Duodenal mucosa (tissue), 2 donors: ENCODE data around the gene MTOR.
A peak's percentile ranks its signal among the peaks of the same experiment; 100 is the strongest.
"Not testable (repeated sequence)": the region's sequence is repeated elsewhere in the genome, so short reads cannot be mapped to it uniquely, and the experiment has no call there.

Source experiments
- H3K27ac ChIP-seq: one replicate; pipeline ENCODE4 v1.7.0; 2013; ENCODE audit warnings: low read depth, low read length
- H3K27me3 ChIP-seq, 2 donors: one replicate each; pipeline ENCODE4 v1.7.0; 2013; ENCODE audit warnings: low read length in 2 of 2, control low read depth in 1 of 2; ENCODE audit not compliant: insufficient read depth in 2 of 2, control insufficient read depth in 1 of 2
- H3K36me3 ChIP-seq, 2 donors: one replicate each; pipeline ENCODE4 v1.7.0; 2013; ENCODE audit warnings: low read length in 2 of 2, control low read depth in 1 of 2; ENCODE audit not compliant: insufficient read depth in 2 of 2, control insufficient read depth in 1 of 2
- H3K4me1 ChIP-seq, 2 donors: one replicate each; pipeline ENCODE4 v1.7.0; 2013; ENCODE audit warnings: low read length in 2 of 2, control low read depth in 1 of 2; ENCODE audit not compliant: insufficient read depth in 2 of 2, control insufficient read depth in 1 of 2
- H3K4me3 ChIP-seq, 2 donors: one replicate each; pipeline ENCODE4 v1.7.0; 2013; ENCODE audit warnings: low read length in 2 of 2, low read depth in 1 of 2
- H3K9ac ChIP-seq, 2 donors: one replicate each; pipeline ENCODE4 v1.7.0; 2013; ENCODE audit warnings: low read length in 2 of 2, low read depth in 1 of 2
- H3K9me3 ChIP-seq, 2 donors: one replicate each; pipeline ENCODE4 v1.7.0; 2013; ENCODE audit warnings: low read length in 2 of 2, control low read depth in 1 of 2; ENCODE audit not compliant: control insufficient read depth in 1 of 2

The MTOR gene

DNA sequence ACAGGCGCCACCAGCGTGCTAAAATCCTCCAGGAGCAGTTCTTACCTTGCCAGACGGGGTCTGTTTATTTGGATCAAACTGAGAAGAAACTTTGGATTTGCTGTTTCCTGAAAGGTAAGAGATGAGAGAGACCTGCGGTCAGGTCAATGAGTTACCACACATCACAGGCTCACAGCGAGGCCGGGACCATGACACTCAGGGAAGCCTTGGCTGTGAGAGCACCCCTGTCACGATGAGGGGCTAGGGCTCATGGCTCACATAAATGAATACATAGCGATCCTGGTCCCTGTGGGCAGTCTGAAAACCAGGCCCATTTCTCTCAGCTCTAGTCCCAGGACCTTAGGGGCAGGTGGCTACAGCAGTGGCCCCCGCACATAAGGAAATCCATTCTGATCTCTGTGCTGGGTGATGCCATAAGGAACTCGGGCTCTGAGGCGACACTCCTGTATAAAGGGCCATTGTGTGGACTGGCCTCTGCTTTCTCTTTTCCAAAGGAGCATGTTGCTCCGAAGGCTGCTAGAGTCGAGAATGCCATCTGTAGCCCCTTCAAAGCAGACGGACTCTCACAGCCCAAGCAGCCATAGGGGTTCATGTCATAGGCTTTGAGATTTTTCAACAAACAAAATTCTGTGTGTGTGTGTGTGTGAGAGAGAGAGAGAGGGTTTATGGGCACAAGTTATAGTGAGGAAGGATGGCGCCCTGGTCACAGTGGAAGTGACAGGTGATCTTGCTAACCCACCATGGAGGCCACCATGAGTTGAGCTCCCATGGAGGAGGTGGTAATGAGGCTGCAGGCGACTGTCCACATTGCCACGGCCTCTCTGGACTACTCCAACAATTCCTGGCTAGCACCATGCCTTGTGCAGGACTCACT is 193.5 kb downstream of the MTOR start:
- Histone ChIP-seq H3K27ac (no peak overlapping the region), H3K36me3 (peaks cover 32 to 83% of the 10 kb centered on the region in 2 donors), H3K4me3 (no peak overlapping the region), H3K4me1 (no peaks in the 10 kb centered on the region), H3K27me3 (no peaks in the 10 kb centered on the region), H3K9me3 (no peaks in the 10 kb centered on the region), H3K9ac (no peak overlapping the region)

DNA sequence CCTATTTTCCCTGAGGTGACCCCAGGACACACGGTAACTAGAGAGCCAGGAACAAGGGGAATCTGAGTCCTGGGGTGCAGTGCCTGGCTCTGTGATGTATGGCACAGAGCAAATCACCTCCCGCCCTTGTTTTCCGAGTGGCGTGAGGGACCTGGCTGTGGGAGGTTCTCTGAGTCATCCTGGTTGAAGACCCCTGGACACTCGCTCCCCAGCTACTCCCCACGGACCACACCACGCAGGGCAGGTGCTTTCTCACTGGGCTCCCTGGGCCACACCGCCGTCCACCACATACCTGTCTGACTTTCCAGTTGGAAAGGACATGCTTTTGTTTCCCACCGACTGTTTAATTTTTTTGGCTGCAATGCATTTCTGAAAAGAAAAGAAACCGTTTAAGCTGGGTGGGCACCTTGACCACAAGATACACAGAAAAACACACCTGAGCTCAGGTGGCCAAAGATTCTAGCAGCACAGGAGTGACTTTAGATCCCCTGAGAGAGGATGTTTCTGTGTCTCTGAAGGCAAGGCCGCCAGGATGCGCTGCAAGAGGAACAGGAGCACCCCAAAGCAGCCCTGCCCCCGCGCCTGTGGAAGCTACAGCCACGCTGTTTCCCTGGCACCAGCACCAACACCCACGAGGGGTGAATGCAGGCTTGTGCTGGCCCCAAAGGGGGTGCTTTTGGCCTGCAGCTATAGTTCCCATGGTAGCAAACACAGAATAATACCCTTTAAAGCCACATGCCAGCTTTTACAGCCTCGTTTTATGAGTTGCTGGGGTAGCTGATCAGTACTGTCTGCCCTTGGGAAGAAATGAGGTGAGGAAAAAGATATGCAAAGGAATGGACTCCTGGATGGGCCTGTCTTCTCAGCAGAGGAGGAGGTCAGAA is 194.4 kb downstream of the MTOR start:
- Histone ChIP-seq H3K4me1 (no peaks in the 10 kb centered on the region), H3K27ac (no peak overlapping the region), H3K27me3 (no peaks in the 10 kb centered on the region), H3K4me3 (no peak overlapping the region), H3K9ac (no peak overlapping the region), H3K36me3 (peaks cover 30 to 78% of the 10 kb centered on the region in 2 donors), H3K9me3 (no peaks in the 10 kb centered on the region)

DNA sequence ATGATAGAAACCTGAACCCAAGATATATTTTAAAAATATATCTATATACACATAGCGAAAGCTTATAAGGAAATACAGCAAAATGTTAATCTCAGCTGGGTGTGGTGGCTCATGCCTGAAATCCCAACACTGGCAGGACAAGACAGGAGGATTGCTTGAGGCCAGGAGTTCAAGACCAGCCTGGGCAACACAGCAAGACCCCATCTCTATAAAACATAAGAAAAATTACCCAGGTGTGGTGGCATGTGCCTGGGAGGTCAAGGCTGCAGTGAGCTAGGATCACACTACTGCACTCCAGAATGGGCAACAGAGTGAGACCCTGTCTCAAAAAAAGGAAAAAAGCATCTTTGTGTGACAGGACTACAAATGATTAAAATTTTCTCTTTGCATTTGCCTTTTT is 196.6 kb downstream of the MTOR start:
- H3K9ac ChIP-seq, result no peak overlapping the region
- no peaks in the 10 kb centered on the region for H3K27me3 ChIP-seq
- H3K27ac ChIP-seq, result no peak overlapping the region
- H3K4me1 ChIP-seq, result peaks cover 2 to 11% of the 10 kb centered on the region in 2 donors
- peaks cover 25 to 57% of the 10 kb centered on the region in 2 donors for H3K36me3 ChIP-seq
- H3K9me3 ChIP-seq, result no peaks in the 10 kb centered on the region
- no peak overlapping the region for H3K4me3 ChIP-seq

DNA sequence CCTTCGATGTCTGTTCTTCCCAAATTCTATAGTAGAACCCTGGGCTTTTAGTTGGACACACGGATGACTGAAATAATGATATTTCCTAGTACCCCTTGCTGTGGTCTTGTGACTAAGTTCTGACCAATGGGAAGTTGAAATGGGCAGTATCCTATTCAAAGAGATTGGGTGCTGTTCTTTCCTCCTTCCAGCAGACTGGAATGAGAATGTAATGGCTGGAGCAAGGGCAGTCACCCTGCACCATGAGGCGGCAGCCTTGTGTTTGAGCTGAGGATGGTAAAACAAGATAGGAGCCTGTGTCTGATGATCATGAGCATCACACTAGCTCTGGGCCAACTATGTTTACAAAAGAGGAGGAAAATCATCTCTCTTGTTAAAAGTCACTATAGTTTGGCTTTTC is 197.4 kb downstream of the MTOR start:
- Histone ChIP-seq H3K4me1 (peaks cover 5 to 15% of the 10 kb centered on the region in 2 donors), H3K4me3 (no peak overlapping the region), H3K9ac (no peak overlapping the region), H3K36me3 (peaks cover 21 to 49% of the 10 kb centered on the region in 2 donors), H3K27me3 (no peaks in the 10 kb centered on the region), H3K27ac (no peak overlapping the region), H3K9me3 (no peaks in the 10 kb centered on the region)

DNA sequence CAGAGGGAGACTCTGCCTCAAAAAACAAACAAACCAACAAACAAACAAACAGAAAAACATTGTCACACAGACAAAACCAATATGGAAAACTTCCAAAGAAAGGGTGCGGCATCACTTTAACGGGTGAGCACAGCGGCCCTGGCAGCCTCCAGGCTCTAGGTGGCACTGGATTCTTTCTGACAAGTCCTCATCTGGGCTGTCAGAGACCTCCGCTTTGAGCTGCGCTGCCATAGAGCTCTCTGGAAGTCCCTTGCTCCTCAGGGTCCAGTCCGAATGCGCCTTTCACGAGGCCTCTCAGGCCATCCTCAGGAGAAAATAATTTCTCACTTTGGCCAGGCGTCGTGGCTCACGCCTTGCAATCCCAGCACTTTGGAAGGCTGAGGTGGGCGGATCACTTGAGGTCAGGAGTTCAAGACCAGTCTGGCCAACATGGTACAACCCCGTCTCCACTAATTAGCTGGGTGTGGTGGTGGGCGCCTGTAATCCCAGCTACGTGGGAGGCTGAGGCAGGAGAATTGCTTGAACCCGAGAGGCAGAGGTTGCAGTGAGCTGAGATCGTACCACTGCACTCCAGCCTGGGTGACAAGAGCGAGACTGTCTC is 198.3 kb downstream of the MTOR start:
- Histone ChIP-seq H3K36me3 (peaks cover 14 to 40% of the 10 kb centered on the region in 2 donors), H3K4me1 (peaks cover 7 to 19% of the 10 kb centered on the region in 2 donors)
- not testable (repeated sequence) for H3K9me3 ChIP-seq, H3K27me3 ChIP-seq, H3K4me3 ChIP-seq, H3K27ac ChIP-seq, H3K9ac ChIP-seq

GRCh38 chr1:11062965-11063401 is 199.4 kb downstream of the MTOR start:
- Histone ChIP-seq H3K4me1 (peaks cover 14 to 25% of the 10 kb centered on the region in 2 donors), H3K9ac (no peak overlapping the region), H3K27ac (no peak overlapping the region), H3K36me3 (peaks cover 11 to 30% of the 10 kb centered on the region in 2 donors), H3K27me3 (no peaks in the 10 kb centered on the region), H3K9me3 (no peaks in the 10 kb centered on the region), H3K4me3 (no peak overlapping the region)

- Histone ChIP-seq H3K4me1 (peaks cover 14 to 25% of the 10 kb centered on the region in 2 donors), H3K9me3 (no peaks in the 10 kb centered on the region), H3K4me3 (peak overlapping the region in 1 of 2 donors; percentile 21), H3K9ac (peak overlapping the region in 1 of 2 donors; percentile 5), H3K36me3 (peaks cover 5 to 30% of the 10 kb centered on the region in 2 donors), H3K27me3 (no peaks in the 10 kb centered on the region), H3K27ac (no peak overlapping the region)
Measured at GRCh38 chr1:11061652-11062365, 200.5 kb downstream of the MTOR start.

DNA sequence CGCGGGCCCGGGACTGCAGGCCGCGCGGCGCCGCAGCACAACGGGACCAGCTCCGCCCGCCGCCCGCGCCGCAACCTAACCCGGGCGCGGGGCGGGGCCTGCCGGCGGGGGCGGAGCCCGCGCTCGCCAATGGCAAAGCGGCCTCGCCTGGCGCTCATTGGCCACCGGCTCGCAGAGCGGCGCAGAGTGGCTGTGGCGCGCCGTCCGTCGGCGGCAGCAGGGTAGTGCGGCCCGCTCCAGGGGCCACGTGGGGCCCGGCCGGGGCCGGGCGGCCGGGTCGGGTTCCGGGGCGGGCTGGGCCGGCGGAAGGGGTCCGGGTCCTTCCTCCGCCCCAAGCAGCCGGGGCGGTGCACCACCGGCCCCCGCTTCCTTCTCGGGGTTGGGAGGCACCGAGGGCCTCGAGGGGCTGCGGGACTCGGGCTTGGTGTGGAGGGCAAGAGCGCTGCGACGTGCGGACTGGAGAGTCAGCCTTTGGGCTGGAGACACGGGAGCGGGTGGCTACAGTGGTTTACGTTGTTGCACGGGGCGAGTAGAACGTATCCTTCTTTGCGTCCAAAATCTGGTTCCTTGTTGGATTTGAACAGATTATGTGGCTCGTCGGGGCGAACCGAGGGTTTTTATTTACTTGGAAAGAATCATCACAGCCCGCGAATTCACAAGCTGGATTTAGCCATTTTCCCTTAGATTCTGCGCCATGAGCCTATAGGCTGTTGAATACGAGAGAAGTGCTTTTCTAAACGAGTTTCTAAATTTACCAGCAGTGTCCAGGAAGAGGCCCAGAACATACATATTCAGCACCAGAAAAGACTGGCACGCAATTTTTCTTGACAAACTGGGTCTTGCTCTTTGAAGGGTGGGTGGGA is 202.2 kb downstream of the MTOR start, which contains the start of gene SRM:
Gene SRM (minus strand): TSS at position 51 of the 863 bp plus-strand sequence. CDS start 75 bp downstream, outside the sequence.
- Histone ChIP-seq H3K9ac (peak within 1 kb of the TSS; percentile 64 to 77), H3K27me3 (no peaks in the 10 kb centered on the region), H3K36me3 (peaks cover 2 to 25% of the 10 kb centered on the region in 2 donors), H3K27ac (no peak within 1 kb of the TSS), H3K4me3 (peak within 1 kb of the TSS; percentile 83 to 88), H3K4me1 (peaks cover 14 to 25% of the 10 kb centered on the region in 2 donors), H3K9me3 (no peaks in the 10 kb centered on the region)
